Fibroblast of skin of right biceps (primary cell): ENCODE data around the gene STEAP3.

Experiments used
- DNase-seq: peaks from one replicate; pipeline ENCODE4 v3.0.0-alpha.2; 2013

Gene STEAP3

GRCh38 chr2:119295688-119296375 lies 72.2 kb downstream of the STEAP3 start:
- DNase-seq = peak; percentile 9

GRCh38 chr2:119301413-119301812 lies 77.8 kb downstream of the STEAP3 start:
- peak; percentile 68 for DNase-seq

GRCh38 chr2:119304847-119305246 lies 81.2 kb downstream of the STEAP3 start:
- no peak for DNase-seq

GRCh38 chr2:119305497-119306195 lies 82.0 kb downstream of the STEAP3 start:
- DNase-seq = no peak

GRCh38 chr2:119306196-119306590 lies 82.6 kb downstream of the STEAP3 start:
- DNase-seq = no peak

- no peak for DNase-seq
These were observed 83.9 kb downstream of the STEAP3 start for GRCh38 chr2:119307419-119308140.

- no peak for DNase-seq
These were observed 85.2 kb downstream of the STEAP3 start for GRCh38 chr2:119308793-119309330.

GRCh38 chr2:119311371-119311770 lies 87.7 kb downstream of the STEAP3 start:
- DNase-seq = no peak

- DNase-seq = no peak
These were observed 88.2 kb downstream of the STEAP3 start for GRCh38 chr2:119311831-119312230.
